Frontal cortex (tissue), 4 donors: Measurements from ENCODE around the gene TUBB3. TPM values are rescaled to one million over a fixed set of nuclear protein-coding genes. Genes with fewer than 3 reads are reported as not detected.
"Not testable (repeated sequence)": the region's sequence is repeated elsewhere in the genome, so short reads cannot be mapped to it uniquely, and the experiment has no call there.

ENCODE experiments used
- DNase-seq, 2 donors: peaks; one replicate each; pipeline ENCODE4 v3.0.0; 2012; ENCODE audit warnings: low spot score in 2 of 2
- FAIRE-seq: peaks from 2 replicates; lab custom pipeline; 2012; peaks lifted over from hg19 to GRCh38; lab: Jason Lieb, UNC
- total RNA-seq: library from RNA; depleted of rRNA; stranded (reverse); fragments of >200 nt; gene quantifications from one replicate; pipeline ENCODE4 v1.2.3, GENCODE V29; 2014
- donor health status: control.
- donor health status: control.
- donor health status: control.

The TUBB3 gene
- total RNA-seq, 1 donor from 2014 or later, result 3,334 TPM

DNA sequence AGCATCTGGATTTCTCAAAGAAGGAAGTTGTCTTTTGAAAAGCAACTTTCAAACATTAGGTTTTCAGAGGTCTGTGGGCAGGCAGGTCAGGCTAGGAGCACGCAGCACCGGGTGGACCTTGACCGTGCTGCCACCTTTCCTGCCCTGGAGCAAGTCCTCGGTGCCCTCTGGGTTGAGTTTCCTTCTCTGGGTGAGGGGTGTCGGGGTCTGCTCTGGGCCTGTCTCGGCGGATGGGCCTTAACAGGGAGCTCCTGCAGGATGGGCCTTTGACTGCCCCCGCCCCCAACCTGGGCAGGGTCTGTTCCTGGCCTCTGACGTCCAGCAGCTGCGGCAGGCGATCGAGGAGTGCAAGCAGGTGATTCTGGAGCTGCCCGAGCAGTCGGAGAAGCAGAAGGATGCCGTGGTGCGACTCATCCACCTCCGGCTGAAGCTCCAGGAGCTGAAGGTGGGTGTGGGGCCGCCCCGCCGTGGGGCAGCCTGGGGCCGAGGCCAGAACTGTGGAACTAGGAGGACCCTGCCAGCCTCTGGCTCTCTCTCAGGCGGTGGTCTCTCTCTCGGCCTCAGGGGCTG is 34.2 kb downstream of the TUBB3 start:
- DNase-seq, result no peak
- FAIRE-seq, result no peak

DNA sequence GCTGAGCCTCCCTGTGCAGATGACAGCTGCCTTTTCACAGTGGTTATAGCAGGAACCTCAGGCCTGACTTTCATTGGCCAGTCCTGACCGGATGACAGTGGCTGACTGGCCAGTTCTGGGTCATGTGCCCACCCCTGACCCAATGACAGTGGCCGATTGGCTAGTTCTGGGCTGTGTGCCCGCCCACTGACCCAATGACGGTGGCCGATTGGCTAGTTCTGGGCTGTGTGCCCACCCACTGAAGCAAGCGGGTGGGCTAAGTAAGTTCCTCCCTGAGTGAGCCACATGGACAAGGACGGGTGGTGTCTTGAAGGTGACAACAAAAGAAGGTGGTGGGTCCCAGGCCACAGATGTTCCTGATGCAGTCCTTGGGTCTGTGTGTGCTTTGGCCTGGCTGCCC is 34.9 kb downstream of the TUBB3 start:
- no peak for DNase-seq
- FAIRE-seq, result no peak

- FAIRE-seq, result no peak
- no peak for DNase-seq
Observed at GRCh38 chr16:89958596-89958995, 35.5 kb downstream of the TUBB3 start.

GRCh38 chr16:89960966-89961365 is 37.8 kb downstream of the TUBB3 start:
- FAIRE-seq (no peak), DNase-seq (no peak)

DNA sequence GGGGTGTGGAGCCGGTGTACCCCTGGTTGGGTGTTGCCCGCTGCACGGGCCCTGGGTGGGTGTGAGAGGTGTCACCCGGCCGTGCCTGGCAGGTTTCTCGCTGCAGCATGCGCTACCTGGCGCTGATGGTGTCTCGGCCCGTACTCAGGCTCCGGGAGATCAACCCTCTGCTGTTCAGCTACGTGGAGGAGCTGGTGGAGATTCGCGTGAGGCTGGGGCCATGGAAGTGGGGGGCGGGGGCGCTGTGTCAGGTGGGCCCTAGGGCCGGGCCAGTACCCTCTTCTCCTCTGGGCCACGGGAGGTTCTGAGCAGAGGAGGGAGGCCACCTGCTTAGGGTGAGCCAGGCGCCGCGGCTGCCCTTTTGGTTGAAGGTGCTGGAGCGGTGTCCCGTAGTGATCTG is 38.8 kb downstream of the TUBB3 start:
- no peak for DNase-seq
- FAIRE-seq, result no peak

- no peak for DNase-seq
- no peak for FAIRE-seq
Observed at GRCh38 chr16:89962754-89963498, 39.8 kb downstream of the TUBB3 start.

- DNase-seq, result no peak
- FAIRE-seq, result no peak
Observed at GRCh38 chr16:89964201-89964600, 41.1 kb downstream of the TUBB3 start.

GRCh38 chr16:89965447-89966225 is 42.5 kb downstream of the TUBB3 start:
- DNase-seq, result no peak
- no peak for FAIRE-seq

DNA sequence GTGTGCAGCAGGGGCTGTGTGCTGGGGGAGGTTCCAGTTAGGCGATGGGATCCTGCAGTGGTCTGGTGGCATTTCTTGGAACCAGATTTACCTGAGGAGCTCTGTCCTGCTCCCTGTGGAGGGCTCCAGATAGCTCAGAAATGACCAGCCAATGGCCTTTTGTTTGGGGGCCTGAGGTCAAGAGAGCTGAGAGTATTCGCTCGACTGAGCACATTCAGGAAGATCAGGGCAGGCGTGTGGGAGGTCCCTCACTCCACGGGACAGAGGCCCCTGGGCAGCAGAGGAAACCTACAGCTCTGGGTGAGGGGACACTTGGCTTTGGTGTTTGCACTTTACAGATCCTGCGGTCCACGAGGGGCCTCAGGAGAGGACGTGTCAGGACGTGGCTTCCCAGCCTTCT is 43.6 kb downstream of the TUBB3 start:
- no peak for DNase-seq
- FAIRE-seq, result no peak

DNA sequence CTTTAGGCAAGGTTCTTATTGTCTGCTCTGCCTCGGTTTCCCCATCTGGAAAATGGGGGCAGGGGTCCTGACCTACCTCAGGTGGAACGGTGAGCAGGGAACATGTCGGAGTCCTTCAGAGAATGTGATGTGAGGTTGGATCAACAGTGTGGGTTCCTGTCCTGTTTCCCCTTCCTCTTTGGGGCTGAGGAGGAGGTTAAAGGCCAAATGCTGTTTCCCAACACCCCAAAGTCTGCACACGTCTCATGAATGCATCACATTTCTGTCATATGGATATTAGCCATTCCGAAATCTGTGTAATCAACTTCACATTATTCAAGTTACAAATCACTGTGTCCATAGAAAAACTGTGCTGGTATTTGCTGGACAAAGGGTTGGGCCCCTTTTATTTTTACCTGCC is 44.3 kb downstream of the TUBB3 start:
- FAIRE-seq, DNase-seq: not testable (repeated sequence)

DNA sequence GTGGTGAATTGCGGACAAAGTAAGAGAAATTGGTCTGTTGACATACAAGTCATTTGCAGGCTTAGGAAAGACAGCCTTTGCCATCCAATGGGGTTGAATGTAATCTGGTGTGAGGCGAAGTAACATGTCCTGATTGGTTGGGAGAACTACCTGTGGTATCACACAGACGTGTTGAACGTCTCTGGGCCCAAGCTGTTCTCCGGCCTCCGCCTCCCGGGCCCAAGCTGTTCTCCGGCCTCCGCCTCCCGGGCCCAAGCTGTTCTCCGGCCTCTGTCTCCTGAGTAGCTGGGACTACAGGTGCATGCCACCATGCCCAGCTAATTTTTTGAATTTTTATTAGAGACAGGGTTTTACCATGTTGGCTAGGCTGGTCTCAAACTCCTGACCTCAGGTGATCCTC is 44.9 kb downstream of the TUBB3 start:
- FAIRE-seq, DNase-seq: not testable (repeated sequence)

- DNase-seq (no peak), FAIRE-seq (no peak)
Observed at GRCh38 chr16:89969741-89970410, 46.7 kb downstream of the TUBB3 start.

- no peak for FAIRE-seq
Observed at GRCh38 chr16:89971495-89972243, 48.5 kb downstream of the TUBB3 start.

DNA sequence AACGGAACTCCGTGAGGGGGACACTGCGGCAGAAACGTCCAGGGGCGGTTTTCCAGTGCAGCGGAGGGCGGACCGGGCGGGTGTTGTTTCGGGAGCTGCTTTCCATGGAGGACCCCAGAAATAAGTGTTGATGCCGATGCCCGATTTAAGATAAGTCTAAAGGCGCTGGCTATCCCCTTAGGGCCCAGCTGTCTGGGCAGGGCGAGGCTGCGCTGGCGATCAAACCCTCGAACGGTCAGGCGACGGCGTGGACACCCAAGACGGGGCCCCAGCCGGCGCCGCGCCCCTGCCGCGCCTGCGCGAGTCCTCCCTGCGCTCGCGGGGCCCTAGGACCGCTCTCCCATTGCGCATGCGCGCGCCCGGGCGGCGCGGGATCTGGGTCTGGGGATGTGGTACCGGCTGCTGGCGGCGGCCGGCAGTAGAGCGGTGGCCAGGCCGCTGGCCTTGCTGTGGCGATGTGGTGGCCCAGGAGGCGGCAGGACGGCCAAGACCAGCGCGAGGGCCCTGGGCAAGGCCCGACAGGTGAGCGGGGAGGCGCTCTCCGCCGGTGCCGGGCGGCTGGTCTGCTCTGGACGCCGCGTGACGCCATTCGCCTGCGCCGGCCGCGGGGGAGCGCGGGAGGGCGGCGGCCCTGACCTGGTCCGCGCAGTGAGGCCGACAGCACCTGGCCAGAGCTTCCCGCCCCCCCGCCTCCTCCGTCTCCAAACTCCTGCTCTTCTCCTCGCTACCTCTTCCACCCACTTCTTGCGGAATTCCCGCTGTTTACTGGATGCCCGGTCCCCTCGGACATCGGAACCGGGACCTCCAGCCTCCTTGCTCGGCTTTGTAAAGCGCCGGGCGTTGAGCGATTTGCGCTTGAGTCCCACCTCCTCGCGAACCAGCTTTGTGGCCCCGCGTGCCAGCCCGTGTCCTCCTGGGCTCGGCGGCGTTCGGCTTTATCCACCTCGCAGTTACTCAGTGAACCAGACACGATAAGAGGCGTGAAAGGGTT is 49.4 kb downstream of the TUBB3 start:
- FAIRE-seq (no peak), DNase-seq (peak; percentile 98 to 99)

More at GRCh38 chr16:89971495-89972243, 48.5 kb downstream of the TUBB3 start:
- no peak for DNase-seq

- no peak for DNase-seq
- no peak for FAIRE-seq
Observed at GRCh38 chr16:89973235-89973634, 50.1 kb downstream of the TUBB3 start.

DNA sequence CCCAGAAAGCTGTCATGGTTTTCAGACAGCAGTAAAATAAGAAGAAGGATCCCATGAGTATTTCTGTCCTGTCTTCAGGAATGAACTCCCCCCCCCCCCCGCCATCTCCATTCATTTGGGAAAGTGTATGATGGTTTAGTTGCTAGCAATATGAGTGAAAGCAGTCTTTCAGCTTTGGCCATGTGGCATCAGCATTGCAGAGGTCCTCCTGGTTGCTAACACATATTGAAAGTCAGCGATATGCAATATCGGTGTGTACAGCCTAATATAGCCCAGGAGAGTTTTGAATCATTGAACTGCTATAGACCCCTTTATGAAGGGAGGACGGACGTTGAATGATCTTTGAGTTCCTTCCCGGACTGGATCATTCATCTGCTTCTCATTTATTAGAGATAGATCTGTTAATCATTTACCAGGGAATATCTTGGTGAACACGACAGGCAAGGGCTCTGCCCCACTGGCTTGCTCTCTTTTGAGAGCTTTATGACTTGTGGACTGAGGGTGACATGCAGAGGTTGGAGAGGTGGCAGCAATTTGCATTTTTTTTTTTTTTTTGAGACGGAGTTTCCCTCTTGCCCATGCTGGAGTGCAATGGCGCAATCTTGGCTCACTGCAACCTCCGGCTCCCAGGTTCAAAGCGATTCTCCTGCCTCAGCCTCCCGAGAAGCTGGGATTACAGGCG is 50.7 kb downstream of the TUBB3 start:
- no peak for DNase-seq
- FAIRE-seq, result no peak

DNA sequence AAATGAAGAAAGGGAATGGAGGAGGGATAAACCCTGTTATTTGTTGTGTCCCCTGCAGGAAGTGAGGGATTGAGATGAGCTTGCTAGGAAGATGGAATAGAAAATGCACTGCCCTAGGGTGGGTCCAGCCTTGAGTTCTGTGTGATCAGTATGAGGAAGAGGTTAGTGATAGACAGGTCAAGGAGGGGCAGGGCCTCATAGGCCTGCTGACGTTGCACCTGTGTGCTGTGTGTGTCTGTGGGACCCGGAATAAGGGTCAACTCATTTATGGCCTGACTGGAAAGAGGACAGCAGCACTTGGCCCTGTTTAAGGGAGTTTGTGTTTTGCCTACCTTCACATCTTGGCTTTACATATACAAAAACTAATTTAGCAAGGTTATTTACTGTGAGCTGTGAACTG is 51.7 kb downstream of the TUBB3 start:
- DNase-seq (no peak), FAIRE-seq (no peak)

GRCh38 chr16:89981414-89981813 is 58.3 kb downstream of the TUBB3 start:
- DNase-seq, result no peak
- no peak for FAIRE-seq
